Activated CD4-positive, alpha-beta T cell treated with anti-CD3 and anti-CD28 coated beads, Interleukin-2, amount 10 ng/mL, durations not matched to agents 24 days and 14 days (primary cell): ENCODE results near the gene UQCRQ. TPM values are rescaled to one million over a fixed set of nuclear protein-coding genes. Genes with fewer than 3 reads are reported as not detected.

Experiments used
- total RNA-seq: library from RNA; stranded (reverse); gene quantifications from 2 replicates; pipeline ENCODE4 v1.2.3, GENCODE V29; 2022

UQCRQ gene
- total RNA-seq, 1 donor from 2014 or later: 464 TPM

Other genes starting within 250 kb of the UQCRQ start
- 231 and 239 TPM in 2 replicates for gene IL13, start 208.5 kb upstream of the UQCRQ start, total RNA-seq
- 20.5 and 21.2 TPM in 2 replicates for gene IL4, start 192.7 kb upstream of the UQCRQ start, total RNA-seq
- 44.2 and 51.9 TPM in 2 replicates for gene KIF3A, start 129.1 kb upstream of the UQCRQ start, total RNA-seq
- gene CCNI2, start 119.2 kb upstream of the UQCRQ start, total RNA-seq: 39.5 and 42.7 TPM in 2 replicates
- gene SEPTIN8, start 89.4 kb upstream of the UQCRQ start, total RNA-seq: 43.8 and 45.4 TPM in 2 replicates
- 0.59 and 0.65 TPM in 2 replicates for gene SOWAHA, start 53.3 kb upstream of the UQCRQ start, total RNA-seq
- 5.3 and 7.4 TPM in 2 replicates for gene SHROOM1, start 36.0 kb upstream of the UQCRQ start, total RNA-seq
- gene GDF9, start 173 bp upstream of the UQCRQ start, total RNA-seq: 0.30 and 0.45 TPM in 2 replicates
- 4.7 and 6.0 TPM in 2 replicates for gene LEAP2, start 7.0 kb downstream of the UQCRQ start, total RNA-seq
- gene AFF4, start 97.0 kb downstream of the UQCRQ start, total RNA-seq: 32.3 and 32.7 TPM in 2 replicates
- 32.2 and 36.0 TPM in 2 replicates for gene ZCCHC10, start 159.9 kb downstream of the UQCRQ start, total RNA-seq
- gene HSPA4, start 185.4 kb downstream of the UQCRQ start, total RNA-seq: 267 and 270 TPM in 2 replicates